Stomach smooth muscle (tissue), 2 donors: Measurements from ENCODE around the gene C1R.
"Not testable (repeated sequence)": the region's sequence is repeated elsewhere in the genome, so short reads cannot be mapped to it uniquely, and the experiment has no call there.

Experiments
- H3K27ac ChIP-seq: one replicate; pipeline ENCODE4 v1.7.0; 2013; ENCODE audit warnings: mild to moderate bottlenecking, low read length, inconsistent platforms
- H3K27me3 ChIP-seq, 2 donors: one replicate each; pipeline ENCODE4 v1.7.0; 2013; ENCODE audit warnings: low read length in 2 of 2; ENCODE audit not compliant: insufficient read depth in 2 of 2, control insufficient read depth in 1 of 2
- H3K36me3 ChIP-seq, 2 donors: one replicate each; pipeline ENCODE4 v1.7.0; 2013; ENCODE audit warnings: low read length in 2 of 2; ENCODE audit not compliant: control insufficient read depth in 2 of 2, insufficient read depth in 2 of 2
- H3K4me1 ChIP-seq: one replicate; pipeline ENCODE4 v1.7.0; 2013; ENCODE audit warnings: low read length; ENCODE audit not compliant: control insufficient read depth, insufficient read depth
- H3K4me3 ChIP-seq, 2 donors: one replicate each; pipeline ENCODE4 v1.7.0; 2013; ENCODE audit warnings: low read length in 2 of 2
- H3K9ac ChIP-seq, 2 donors: one replicate each; pipeline ENCODE4 v1.7.0; 2013; ENCODE audit warnings: low read length in 2 of 2, mild to moderate bottlenecking in 1 of 2
- H3K9me3 ChIP-seq, 2 donors: one replicate each; pipeline ENCODE4 v1.7.0; 2013; ENCODE audit warnings: low read length in 2 of 2; ENCODE audit not compliant: control insufficient read depth in 2 of 2
- donor health status: healthy.
- donor health status: Pancreatic carcinoma.

C1R gene

GRCh38 chr12:7058163-7058845, 33.9 kb downstream of the C1R start:
- H3K4me3 ChIP-seq, result no peak overlapping the region
- H3K27me3 ChIP-seq, result no peaks in the 10 kb centered on the region
- H3K36me3 ChIP-seq, result peaks cover 4 to 9% of the 10 kb centered on the region in 2 donors
- no peak overlapping the region for H3K9ac ChIP-seq
- H3K27ac ChIP-seq, result no peak overlapping the region
- H3K9me3 ChIP-seq, result no peaks in the 10 kb centered on the region
- peaks cover 18% of the 10 kb centered on the region for H3K4me1 ChIP-seq

- H3K9me3 ChIP-seq, H3K27ac ChIP-seq, H3K4me1 ChIP-seq, H3K9ac ChIP-seq, H3K4me3 ChIP-seq, H3K27me3 ChIP-seq, H3K36me3 ChIP-seq: not testable (repeated sequence)
Measured at GRCh38 chr12:7055736-7056135, 36.5 kb downstream of the C1R start.

DNA sequence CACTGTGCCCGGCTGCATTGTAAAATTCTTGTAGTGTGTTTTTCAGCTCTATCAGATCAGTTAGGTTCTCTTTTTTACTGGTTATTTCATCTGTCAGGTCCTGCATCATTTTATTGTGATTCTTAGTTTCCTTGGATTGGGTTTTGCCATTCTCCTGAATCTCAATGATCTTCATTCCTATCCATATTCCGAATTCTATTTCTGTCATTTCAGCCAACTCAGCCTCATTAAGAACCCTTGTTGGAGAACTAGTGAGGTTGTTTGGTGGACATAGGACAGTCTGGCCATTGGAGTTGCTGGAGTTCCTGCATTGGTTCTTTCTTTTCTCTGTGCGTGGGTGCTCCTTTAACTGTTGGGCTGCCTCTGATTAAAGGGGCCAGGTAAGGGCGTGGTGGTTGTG, 37.3 kb downstream of the C1R start:
- H3K4me3 ChIP-seq, result no peak overlapping the region
- H3K27me3 ChIP-seq, result no peaks in the 10 kb centered on the region
- peaks cover under 1% of the 10 kb centered on the region for H3K4me1 ChIP-seq
- H3K36me3 ChIP-seq, result no peaks in the 10 kb centered on the region
- H3K27ac ChIP-seq, result no peak overlapping the region
- H3K9ac ChIP-seq, result no peak overlapping the region
- no peaks in the 10 kb centered on the region for H3K9me3 ChIP-seq

- not testable (repeated sequence) for H3K9me3 ChIP-seq, H3K9ac ChIP-seq, H3K36me3 ChIP-seq, H3K4me1 ChIP-seq, H3K4me3 ChIP-seq, H3K27me3 ChIP-seq, H3K27ac ChIP-seq
Measured at GRCh38 chr12:7049973-7050372, 42.3 kb downstream of the C1R start.

GRCh38 chr12:7049445-7049951, 42.7 kb downstream of the C1R start:
- H3K4me3 ChIP-seq, H3K9ac ChIP-seq, H3K27ac ChIP-seq, H3K27me3 ChIP-seq, H3K9me3 ChIP-seq, H3K36me3 ChIP-seq, H3K4me1 ChIP-seq: not testable (repeated sequence)

- Histone ChIP-seq H3K36me3 (no peaks in the 10 kb centered on the region), H3K9me3 (no peaks in the 10 kb centered on the region), H3K4me3 (no peak overlapping the region), H3K27ac (no peak overlapping the region), H3K9ac (no peak overlapping the region), H3K27me3 (no peaks in the 10 kb centered on the region), H3K4me1 (no peaks in the 10 kb centered on the region)
Measured at GRCh38 chr12:7047306-7047705, 44.9 kb downstream of the C1R start.

GRCh38 chr12:7046383-7047105, 45.7 kb downstream of the C1R start:
- no peaks in the 10 kb centered on the region for H3K36me3 ChIP-seq
- no peak overlapping the region for H3K9ac ChIP-seq
- no peaks in the 10 kb centered on the region for H3K27me3 ChIP-seq
- H3K4me3 ChIP-seq, result no peak overlapping the region
- no peaks in the 10 kb centered on the region for H3K9me3 ChIP-seq
- no peak overlapping the region for H3K27ac ChIP-seq
- H3K4me1 ChIP-seq, result no peaks in the 10 kb centered on the region

DNA sequence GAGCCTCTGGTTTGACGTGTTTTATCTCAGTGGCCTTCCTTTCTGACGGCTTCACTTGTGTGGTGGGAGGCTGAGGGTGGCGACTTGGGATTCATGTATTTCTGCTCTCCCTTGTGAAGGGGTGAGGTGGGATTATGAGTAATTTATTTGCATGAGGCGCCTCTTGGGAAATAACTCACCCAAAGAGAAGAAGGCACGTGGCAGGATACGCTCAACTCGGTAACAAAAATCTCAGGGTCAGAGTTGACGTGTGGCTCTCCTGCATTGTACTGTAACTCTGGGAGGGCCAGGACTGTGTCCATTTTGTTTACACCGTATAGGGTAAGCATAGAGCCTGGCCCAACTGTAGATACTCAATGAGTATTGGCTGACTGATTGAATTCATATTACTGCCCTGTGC, 46.3 kb downstream of the C1R start:
- Histone ChIP-seq H3K36me3 (no peaks in the 10 kb centered on the region), H3K9me3 (no peaks in the 10 kb centered on the region), H3K27ac (no peak overlapping the region), H3K9ac (no peak overlapping the region), H3K4me3 (no peak overlapping the region), H3K27me3 (no peaks in the 10 kb centered on the region), H3K4me1 (no peaks in the 10 kb centered on the region)

DNA sequence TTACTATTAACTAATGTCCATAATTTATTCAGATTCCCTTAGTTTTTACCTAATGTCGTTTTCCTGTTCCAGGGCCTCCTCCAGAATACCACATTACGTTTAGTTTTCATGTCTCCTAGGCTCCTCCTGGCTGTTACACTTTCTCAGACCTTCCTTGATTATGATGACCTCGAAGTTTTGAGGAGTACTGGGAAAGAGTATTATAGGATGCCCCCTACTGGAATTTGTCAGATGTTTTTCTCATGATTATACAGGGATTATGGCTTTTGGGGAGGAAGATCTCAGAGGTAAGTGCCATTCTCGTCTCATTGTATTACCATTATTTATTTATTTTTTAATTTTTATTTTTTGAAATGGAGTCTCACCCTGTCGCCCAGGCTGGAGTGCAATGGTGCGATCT, 49.4 kb downstream of the C1R start:
- H3K4me3 ChIP-seq, result no peak overlapping the region
- no peak overlapping the region for H3K27ac ChIP-seq
- no peaks in the 10 kb centered on the region for H3K27me3 ChIP-seq
- H3K4me1 ChIP-seq, result no peaks in the 10 kb centered on the region
- H3K9me3 ChIP-seq, result no peaks in the 10 kb centered on the region
- no peaks in the 10 kb centered on the region for H3K36me3 ChIP-seq
- no peak overlapping the region for H3K9ac ChIP-seq

GRCh38 chr12:7039403-7039802, 52.8 kb downstream of the C1R start:
- Histone ChIP-seq H3K4me3 (no peak overlapping the region), H3K36me3 (no peaks in the 10 kb centered on the region), H3K4me1 (no peaks in the 10 kb centered on the region), H3K27ac (no peak overlapping the region), H3K9ac (no peak overlapping the region), H3K27me3 (no peaks in the 10 kb centered on the region), H3K9me3 (no peaks in the 10 kb centered on the region)

DNA sequence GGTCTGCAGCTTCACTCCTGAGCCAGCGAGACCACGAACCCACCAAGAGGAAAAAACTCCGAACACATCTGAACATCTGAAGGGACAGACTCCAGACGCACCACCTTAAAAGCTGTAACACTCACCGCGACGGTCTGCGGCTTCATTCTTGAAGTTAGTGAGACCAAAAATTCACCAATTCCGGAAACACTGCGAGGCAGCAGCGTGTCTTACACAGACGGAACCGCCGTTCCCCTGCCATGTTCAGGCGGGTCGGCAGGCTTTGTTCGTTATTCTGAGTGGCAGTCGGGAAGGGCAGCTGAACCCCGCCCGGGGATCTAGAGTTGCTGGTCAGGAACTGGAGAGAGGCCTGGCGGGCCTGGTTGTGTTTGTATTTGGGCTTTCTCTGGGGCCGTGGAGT, 53.7 kb downstream of the C1R start:
- Histone ChIP-seq H3K27ac (no peak overlapping the region), H3K27me3 (peaks cover 0 to 2% of the 10 kb centered on the region in 2 donors), H3K9me3 (no peaks in the 10 kb centered on the region), H3K36me3 (no peaks in the 10 kb centered on the region), H3K9ac (no peak overlapping the region), H3K4me1 (no peaks in the 10 kb centered on the region), H3K4me3 (no peak overlapping the region)
